ENCODE data around the gene CUX1. TPM values are rescaled to one million over a fixed set of nuclear protein-coding genes. Genes with fewer than 3 reads are reported as not detected.
A peak's percentile ranks its signal among the peaks of the same experiment; 100 is the strongest.

The CUX1 gene
- polyA plus RNA-seq, 1 experiment = 29.7 TPM

GRCh38 chr7:102272075-102272916, 454.9 kb downstream of the CUX1 start:
- CTCF ChIA-PET = interaction anchor here (0.5 to 4.3 kb wide), 16 partner anchors 9 to 754 kb away, joined by 3 to 41 read pairs (median 4); partner anchors contain the start of gene PRKRIP1
- no peaks in the 10 kb centered on the region for H3K27me3 ChIP-seq (ENCODE audit: control insufficient read depth, insufficient read depth, low read length)
- H3K27ac ChIP-seq (ENCODE audit: low read depth, low read length) = no peak overlapping the region
- DNase-seq (ENCODE audit: low read depth, low spot score) = peak; percentile 41
- no peaks in the 10 kb centered on the region for H3K9me3 ChIP-seq (ENCODE audit: control insufficient read depth, insufficient read depth, low read length)
- no peak overlapping the region for H3K4me3 ChIP-seq (ENCODE audit: low read depth, low read length)
- TF ChIP-seq CTCF (IDR thresholded peaks at IDR 0.05; ENCODE audit: low read depth, low read length) = peak; percentile 93
- POLR2A ChIA-PET = no interaction called here

GRCh38 chr7:102272917-102273748, 455.7 kb downstream of the CUX1 start:
- no peak for TF ChIP-seq CTCF (IDR thresholded peaks at IDR 0.05; ENCODE audit: low read depth, low read length)
- H3K4me3 ChIP-seq (ENCODE audit: low read depth, low read length) = no peak overlapping the region
- no peak overlapping the region for H3K27ac ChIP-seq (ENCODE audit: low read depth, low read length)
- ChIA-PET CTCF (interaction anchor here (0.5 to 4.3 kb wide), 14 partner anchors 21 to 754 kb away, joined by 3 to 41 read pairs (median 4); partner anchors contain the start of gene PRKRIP1), POLR2A (no interaction called here)
- no peak for DNase-seq (ENCODE audit: low read depth, low spot score)
- H3K9me3 ChIP-seq (ENCODE audit: control insufficient read depth, insufficient read depth, low read length) = no peaks in the 10 kb centered on the region
- no peaks in the 10 kb centered on the region for H3K27me3 ChIP-seq (ENCODE audit: control insufficient read depth, insufficient read depth, low read length)

- POLR2A ChIA-PET = no interaction called here
- no peak overlapping the region for H3K27ac ChIP-seq (ENCODE audit: low read depth, low read length)
- TF ChIP-seq CTCF (IDR thresholded peaks at IDR 0.05; ENCODE audit: low read depth, low read length) = no peak
- CTCF ChIA-PET = interaction anchor here (0.7 to 4.3 kb wide), 6 partner anchors 37 to 736 kb away, joined by 3 to 41 read pairs (median 6); no protein-coding TSS in a partner anchor
- DNase-seq (ENCODE audit: low read depth, low spot score) = peak; percentile 37
- no peak overlapping the region for H3K4me3 ChIP-seq (ENCODE audit: low read depth, low read length)
- no peaks in the 10 kb centered on the region for H3K9me3 ChIP-seq (ENCODE audit: control insufficient read depth, insufficient read depth, low read length)
- H3K27me3 ChIP-seq (ENCODE audit: control insufficient read depth, insufficient read depth, low read length) = no peaks in the 10 kb centered on the region
Measured at GRCh38 chr7:102273749-102274712, 456.6 kb downstream of the CUX1 start.

GRCh38 chr7:102275123-102275703, 457.8 kb downstream of the CUX1 start:
- ChIA-PET CTCF (no interaction called here), POLR2A (no interaction called here)
- Histone ChIP-seq H3K27me3 (ENCODE audit: control insufficient read depth, insufficient read depth, low read length) (no peaks in the 10 kb centered on the region), H3K9me3 (ENCODE audit: control insufficient read depth, insufficient read depth, low read length) (no peaks in the 10 kb centered on the region), H3K4me3 (ENCODE audit: low read depth, low read length) (no peak overlapping the region), H3K27ac (ENCODE audit: low read depth, low read length) (no peak overlapping the region)
- DNase-seq (ENCODE audit: low read depth, low spot score) = no peak
- no peak for TF ChIP-seq CTCF (IDR thresholded peaks at IDR 0.05; ENCODE audit: low read depth, low read length)

Data from AG04450 (cell line).